ENCODE results near the gene GYPC. TPM values are rescaled to one million over a fixed set of nuclear protein-coding genes. Genes with fewer than 3 reads are reported as not detected.
A peak's percentile ranks its signal among the peaks of the same experiment; 100 is the strongest.

Gene GYPC
- total RNA-seq, 2 donors from 2014 or later, result 17.3 to 32.9 TPM

DNA sequence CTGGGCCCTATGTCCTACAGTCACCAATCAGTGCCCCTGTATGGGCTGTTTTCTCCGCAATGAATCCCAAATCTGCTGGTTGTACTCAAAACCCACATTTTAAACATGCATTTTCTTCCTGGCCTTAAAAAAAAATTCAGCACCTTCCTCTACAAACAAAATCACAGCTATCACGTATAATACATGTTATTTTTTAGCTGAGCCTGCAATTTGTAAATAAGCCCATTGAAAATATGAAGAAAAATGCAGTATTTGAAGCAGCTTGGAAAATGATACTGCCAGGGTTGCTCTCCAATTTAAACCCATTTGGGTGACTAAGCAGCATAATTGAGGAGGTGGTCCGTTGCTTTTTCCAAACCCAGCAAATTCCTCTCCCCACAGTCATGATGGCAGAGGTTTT lies 33.0 kb upstream of the GYPC start:
- intact Hi-C loops (cut with DNase I), result no loop called here
- H3K27ac ChIP-seq, result no peak overlapping the region
- H3K4me3 ChIP-seq, result no peak overlapping the region
- no peaks in the 10 kb centered on the region for H3K9me3 ChIP-seq
- no peak for TF ChIP-seq POLR2AphosphoS5 (IDR thresholded peaks at IDR 0.05)
- TF ChIP-seq POLR2A (IDR thresholded peaks at IDR 0.05), result no peak
- TF ChIP-seq, protein P1, sequence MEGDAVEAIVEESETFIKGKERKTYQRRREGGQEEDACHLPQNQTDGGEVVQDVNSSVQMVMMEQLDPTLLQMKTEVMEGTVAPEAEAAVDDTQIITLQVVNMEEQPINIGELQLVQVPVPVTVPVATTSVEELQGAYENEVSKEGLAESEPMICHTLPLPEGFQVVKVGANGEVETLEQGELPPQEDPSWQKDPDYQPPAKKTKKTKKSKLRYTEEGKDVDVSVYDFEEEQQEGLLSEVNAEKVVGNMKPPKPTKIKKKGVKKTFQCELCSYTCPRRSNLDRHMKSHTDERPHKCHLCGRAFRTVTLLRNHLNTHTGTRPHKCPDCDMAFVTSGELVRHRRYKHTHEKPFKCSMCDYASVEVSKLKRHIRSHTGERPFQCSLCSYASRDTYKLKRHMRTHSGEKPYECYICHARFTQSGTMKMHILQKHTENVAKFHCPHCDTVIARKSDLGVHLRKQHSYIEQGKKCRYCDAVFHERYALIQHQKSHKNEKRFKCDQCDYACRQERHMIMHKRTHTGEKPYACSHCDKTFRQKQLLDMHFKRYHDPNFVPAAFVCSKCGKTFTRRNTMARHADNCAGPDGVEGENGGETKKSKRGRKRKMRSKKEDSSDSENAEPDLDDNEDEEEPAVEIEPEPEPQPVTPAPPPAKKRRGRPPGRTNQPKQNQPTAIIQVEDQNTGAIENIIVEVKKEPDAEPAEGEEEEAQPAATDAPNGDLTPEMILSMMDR (IDR thresholded peaks at IDR 0.05), result no peak
- H3K27me3 ChIP-seq (replicated peaks; ENCODE audit: insufficient read depth), result no peaks in the 10 kb centered on the region
- no peaks in the 10 kb centered on the region for H3K4me1 ChIP-seq (replicated peaks)
- H3K36me3 ChIP-seq, result no peaks in the 10 kb centered on the region
- WGBS, result 82% methylated on average over 3 of the region's 3 CpGs
- no peak for DNase-seq (ENCODE audit: low spot score)

DNA sequence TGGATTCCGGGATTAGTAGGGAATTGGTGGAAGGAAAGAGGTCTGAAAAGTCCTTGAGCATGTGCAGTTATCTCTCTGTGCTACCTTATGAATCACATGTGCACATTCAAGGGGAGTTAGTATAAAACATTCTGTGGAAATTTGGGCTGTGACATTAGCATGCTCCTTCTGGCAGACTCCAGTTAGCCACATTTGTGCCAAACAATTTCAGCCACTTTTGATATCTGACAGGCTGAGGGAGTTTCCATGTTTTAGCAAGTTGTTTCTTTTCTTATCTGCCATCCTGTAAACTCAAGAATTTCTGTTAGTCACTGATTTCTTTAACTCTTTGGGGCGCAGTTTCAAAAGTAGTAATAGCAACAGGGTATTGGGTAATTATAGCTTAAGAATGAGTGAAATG lies 28.3 kb upstream of the GYPC start:
- no peaks in the 10 kb centered on the region for H3K27me3 ChIP-seq (replicated peaks; ENCODE audit: insufficient read depth)
- H3K27ac ChIP-seq, result no peak overlapping the region
- DNase-seq (ENCODE audit: low spot score), result no peak
- H3K4me3 ChIP-seq, result no peak overlapping the region
- no peaks in the 10 kb centered on the region for H3K4me1 ChIP-seq (replicated peaks)
- no peaks in the 10 kb centered on the region for H3K36me3 ChIP-seq
- no peak for TF ChIP-seq POLR2AphosphoS5 (IDR thresholded peaks at IDR 0.05)
- TF ChIP-seq, protein P1 (IDR thresholded peaks at IDR 0.05), result no peak
- TF ChIP-seq POLR2A (IDR thresholded peaks at IDR 0.05), result no peak
- H3K9me3 ChIP-seq, result no peaks in the 10 kb centered on the region
- WGBS, result 75% methylated on average over 2 of the region's 2 CpGs
- intact Hi-C loops (cut with DNase I), result no loop called here

DNA sequence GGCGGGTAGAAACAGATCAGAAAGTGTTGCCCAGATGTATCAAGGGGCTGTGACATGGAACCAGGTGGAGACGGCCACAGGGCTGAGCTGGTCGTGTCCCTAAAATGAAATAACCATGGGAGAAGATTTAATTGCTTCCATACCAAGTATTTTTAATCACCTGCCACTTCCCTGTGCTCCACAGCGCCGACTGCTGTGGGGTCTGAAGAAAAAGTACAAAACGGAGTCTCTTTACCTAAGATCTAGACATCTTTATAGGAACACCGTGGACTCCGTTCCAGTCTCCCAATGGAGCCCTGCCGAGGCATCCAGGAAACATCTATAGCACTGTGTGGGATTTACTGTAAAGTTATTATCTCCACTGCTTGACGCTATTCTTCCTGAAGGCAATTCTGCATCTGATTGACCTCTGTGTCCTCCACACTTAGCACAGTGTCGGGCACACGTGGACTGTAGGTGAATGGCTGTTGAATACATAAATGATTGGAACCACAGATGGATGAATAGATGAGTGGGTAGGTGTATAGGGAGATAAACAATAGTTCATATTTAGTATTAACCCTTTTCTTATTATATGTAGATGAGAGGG lies 21.6 kb upstream of the GYPC start:
- intact Hi-C loops (cut with DNase I), result no loop called here
- 45% methylated on average over 12 of the region's 12 CpGs for WGBS

DNA sequence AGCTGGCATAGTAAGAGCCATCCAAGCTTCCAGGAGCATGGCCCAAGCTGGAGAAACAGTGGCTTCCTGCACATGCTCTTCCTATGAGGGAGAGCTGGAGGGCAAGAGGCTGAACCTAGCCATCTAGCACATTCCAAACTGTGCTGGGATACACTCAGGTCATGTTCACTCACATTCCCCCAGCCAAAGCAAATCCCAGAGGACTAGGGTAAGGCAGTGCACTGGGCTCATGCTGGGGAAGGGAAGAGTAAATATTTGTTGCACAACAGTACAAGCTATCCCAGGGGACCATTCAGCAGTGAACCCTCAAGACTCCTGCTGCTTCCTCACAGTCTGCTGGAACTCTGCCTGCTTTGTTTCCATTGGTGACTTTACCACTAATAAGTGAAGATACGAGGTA lies 20.7 kb upstream of the GYPC start:
- no peaks in the 10 kb centered on the region for H3K36me3 ChIP-seq
- intact Hi-C loops (cut with DNase I), result no loop called here
- TF ChIP-seq, protein P1 (IDR thresholded peaks at IDR 0.05), result no peak
- TF ChIP-seq POLR2A (IDR thresholded peaks at IDR 0.05) (no peak), POLR2AphosphoS5 (IDR thresholded peaks at IDR 0.05) (no peak)
- no peak overlapping the region for H3K27ac ChIP-seq
- DNase-seq (ENCODE audit: low spot score), result no peak
- no peaks in the 10 kb centered on the region for H3K9me3 ChIP-seq
- 40% methylated on average over 1 of the region's 1 CpG for WGBS
- H3K27me3 ChIP-seq (replicated peaks; ENCODE audit: insufficient read depth), result no peaks in the 10 kb centered on the region
- H3K4me1 ChIP-seq (replicated peaks), result no peaks in the 10 kb centered on the region
- no peak overlapping the region for H3K4me3 ChIP-seq

More for the DNA sequence above, 21.6 kb upstream of the GYPC start:
- no peaks in the 10 kb centered on the region for H3K27me3 ChIP-seq (replicated peaks; ENCODE audit: insufficient read depth)
- H3K4me3 ChIP-seq, result no peak overlapping the region
- H3K36me3 ChIP-seq, result no peaks in the 10 kb centered on the region
- H3K9me3 ChIP-seq, result no peaks in the 10 kb centered on the region
- no peak overlapping the region for H3K27ac ChIP-seq
- no peaks in the 10 kb centered on the region for H3K4me1 ChIP-seq (replicated peaks)
- no peak for TF ChIP-seq POLR2A (IDR thresholded peaks at IDR 0.05)
- TF ChIP-seq, protein P1 (IDR thresholded peaks at IDR 0.05), result peak in 1 of 4 experiments; percentile 8
- no peak for DNase-seq (ENCODE audit: low spot score)

DNA sequence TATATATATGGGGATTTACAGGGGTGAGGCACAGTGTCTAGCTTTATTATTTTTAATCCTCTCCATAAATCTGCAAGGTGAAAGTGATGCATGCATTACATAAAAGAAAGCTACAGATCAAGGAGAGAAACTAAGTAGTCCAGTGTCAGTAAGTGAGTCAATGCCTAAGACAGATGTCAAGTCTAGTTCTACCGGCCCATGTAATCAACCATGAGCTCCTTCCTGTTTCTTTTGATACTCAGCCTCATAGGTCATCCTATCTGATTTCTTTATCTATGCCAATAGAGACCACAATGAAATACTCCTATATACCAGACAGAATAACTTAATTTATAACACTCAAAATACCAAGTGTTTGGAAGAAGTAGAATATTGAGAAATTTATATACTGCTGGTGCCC lies 20.2 kb upstream of the GYPC start:
- TF ChIP-seq, protein P1 (IDR thresholded peaks at IDR 0.05), result no peak
- TF ChIP-seq POLR2AphosphoS5 (IDR thresholded peaks at IDR 0.05), result no peak
- no peak for TF ChIP-seq POLR2A (IDR thresholded peaks at IDR 0.05)
- H3K4me1 ChIP-seq (replicated peaks), result no peaks in the 10 kb centered on the region
- H3K27me3 ChIP-seq (replicated peaks; ENCODE audit: insufficient read depth), result no peaks in the 10 kb centered on the region
- H3K9me3 ChIP-seq, result no peaks in the 10 kb centered on the region
- no peaks in the 10 kb centered on the region for H3K36me3 ChIP-seq
- no peak overlapping the region for H3K4me3 ChIP-seq
- intact Hi-C loops (cut with DNase I), result no loop called here
- WGBS, result 62% methylated on average over 1 of the region's 1 CpG
- H3K27ac ChIP-seq, result no peak overlapping the region
- DNase-seq (ENCODE audit: low spot score), result no peak

Measured in prostate gland (tissue), 2 donors.